ENCODE data around the gene ZNF687. TPM values are rescaled to one million over a fixed set of nuclear protein-coding genes. Genes with fewer than 3 reads are reported as not detected.
A peak's percentile ranks its signal among the peaks of the same experiment; 100 is the strongest.

ZNF687 gene
- total and polyA plus RNA-seq, 9 donors = 6.4 to 37.2 (median 24.6) TPM

DNA sequence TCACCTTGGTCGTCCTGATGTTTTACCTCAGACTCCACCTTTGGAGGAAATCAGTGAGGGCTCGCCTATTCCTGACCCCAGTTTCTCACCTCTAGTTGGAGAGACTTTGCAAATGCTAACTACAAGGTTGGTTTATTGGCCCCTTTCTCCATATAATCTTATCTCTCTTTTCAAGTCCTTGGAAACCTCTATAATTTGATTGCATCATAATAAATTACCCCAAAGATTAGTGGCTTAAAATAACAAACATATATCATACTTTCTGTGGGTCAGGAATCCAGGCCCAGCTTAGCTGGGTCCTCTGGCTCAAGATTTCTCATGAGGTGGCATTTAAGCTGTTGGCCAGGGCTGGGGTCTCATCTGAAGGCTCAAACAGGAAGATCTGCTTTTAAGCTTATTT is 39.7 kb upstream of the ZNF687 start:
- 80 to 91% (median 82%) methylated on average over 2 of the region's 2 CpGs for WGBS, 3 donors
- Histone ChIP-seq H3K36me3 (no peaks in the 10 kb centered on the region), H3K4me3 (no peak overlapping the region), H3K4me1 (ENCODE audit: insufficient read depth) (no peaks in the 10 kb centered on the region), H3K9me3 (no peaks in the 10 kb centered on the region), H3K27ac (no peak overlapping the region), H3K27me3 (no peaks in the 10 kb centered on the region)
- DNase-seq = no peak
- TF ChIP-seq EP300 (IDR thresholded peaks at IDR 0.05) (no peak), POLR2A (IDR thresholded peaks at IDR 0.05) (no peak)
- TF ChIP-seq, protein P1, sequence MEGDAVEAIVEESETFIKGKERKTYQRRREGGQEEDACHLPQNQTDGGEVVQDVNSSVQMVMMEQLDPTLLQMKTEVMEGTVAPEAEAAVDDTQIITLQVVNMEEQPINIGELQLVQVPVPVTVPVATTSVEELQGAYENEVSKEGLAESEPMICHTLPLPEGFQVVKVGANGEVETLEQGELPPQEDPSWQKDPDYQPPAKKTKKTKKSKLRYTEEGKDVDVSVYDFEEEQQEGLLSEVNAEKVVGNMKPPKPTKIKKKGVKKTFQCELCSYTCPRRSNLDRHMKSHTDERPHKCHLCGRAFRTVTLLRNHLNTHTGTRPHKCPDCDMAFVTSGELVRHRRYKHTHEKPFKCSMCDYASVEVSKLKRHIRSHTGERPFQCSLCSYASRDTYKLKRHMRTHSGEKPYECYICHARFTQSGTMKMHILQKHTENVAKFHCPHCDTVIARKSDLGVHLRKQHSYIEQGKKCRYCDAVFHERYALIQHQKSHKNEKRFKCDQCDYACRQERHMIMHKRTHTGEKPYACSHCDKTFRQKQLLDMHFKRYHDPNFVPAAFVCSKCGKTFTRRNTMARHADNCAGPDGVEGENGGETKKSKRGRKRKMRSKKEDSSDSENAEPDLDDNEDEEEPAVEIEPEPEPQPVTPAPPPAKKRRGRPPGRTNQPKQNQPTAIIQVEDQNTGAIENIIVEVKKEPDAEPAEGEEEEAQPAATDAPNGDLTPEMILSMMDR (IDR thresholded peaks at IDR 0.05) = no peak
- intact Hi-C loops (cut with DNase I) = no loop called here

GRCh38 chr1:151243683-151244216 is 38.3 kb upstream of the ZNF687 start:
- no peaks in the 10 kb centered on the region for H3K27me3 ChIP-seq
- DNase-seq = no peak
- H3K4me1 ChIP-seq (ENCODE audit: insufficient read depth) = no peaks in the 10 kb centered on the region
- no peaks in the 10 kb centered on the region for H3K9me3 ChIP-seq
- H3K4me3 ChIP-seq = no peak overlapping the region
- H3K27ac ChIP-seq = no peak overlapping the region
- no peaks in the 10 kb centered on the region for H3K36me3 ChIP-seq
- intact Hi-C loops (cut with DNase I) = no loop called here
- WGBS, 3 donors = 80 to 85% (median 80%) methylated on average over 5 of the region's 5 CpGs
- TF ChIP-seq, protein P1 (IDR thresholded peaks at IDR 0.05) = no peak
- TF ChIP-seq POLR2A (IDR thresholded peaks at IDR 0.05) (no peak), EP300 (IDR thresholded peaks at IDR 0.05) (no peak)

DNA sequence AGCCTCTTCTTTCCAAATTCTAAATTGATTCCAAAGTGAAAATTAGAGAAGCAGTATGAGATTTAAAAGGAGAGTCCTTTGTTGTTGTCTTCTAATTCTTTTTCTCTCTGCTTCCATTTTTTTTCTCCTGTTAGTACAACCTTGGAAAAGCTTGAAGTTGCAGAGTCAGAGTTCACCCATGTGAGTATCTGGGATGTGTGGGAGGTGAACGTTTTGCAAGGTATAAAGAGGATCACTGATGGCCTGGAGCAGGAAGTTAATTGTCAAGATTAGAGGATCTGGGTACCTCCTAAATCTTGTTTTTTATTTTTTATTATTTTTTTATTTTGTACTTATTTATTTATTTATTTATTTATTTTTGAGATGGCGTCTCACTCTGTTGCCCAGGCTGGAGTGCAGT is 35.3 kb upstream of the ZNF687 start:
- no peaks in the 10 kb centered on the region for H3K27me3 ChIP-seq
- H3K4me1 ChIP-seq (ENCODE audit: insufficient read depth) = no peaks in the 10 kb centered on the region
- H3K9me3 ChIP-seq = no peaks in the 10 kb centered on the region
- no peaks in the 10 kb centered on the region for H3K36me3 ChIP-seq
- no peak for DNase-seq
- no peak overlapping the region for H3K4me3 ChIP-seq
- H3K27ac ChIP-seq = no peak overlapping the region
- intact Hi-C loops (cut with DNase I) = no loop called here
- 54 to 61% (median 61%) methylated on average over 2 of the region's 2 CpGs for WGBS, 3 donors
- TF ChIP-seq POLR2A (IDR thresholded peaks at IDR 0.05) = no peak
- no peak for TF ChIP-seq EP300 (IDR thresholded peaks at IDR 0.05)
- TF ChIP-seq, protein P1 (IDR thresholded peaks at IDR 0.05) = no peak

DNA sequence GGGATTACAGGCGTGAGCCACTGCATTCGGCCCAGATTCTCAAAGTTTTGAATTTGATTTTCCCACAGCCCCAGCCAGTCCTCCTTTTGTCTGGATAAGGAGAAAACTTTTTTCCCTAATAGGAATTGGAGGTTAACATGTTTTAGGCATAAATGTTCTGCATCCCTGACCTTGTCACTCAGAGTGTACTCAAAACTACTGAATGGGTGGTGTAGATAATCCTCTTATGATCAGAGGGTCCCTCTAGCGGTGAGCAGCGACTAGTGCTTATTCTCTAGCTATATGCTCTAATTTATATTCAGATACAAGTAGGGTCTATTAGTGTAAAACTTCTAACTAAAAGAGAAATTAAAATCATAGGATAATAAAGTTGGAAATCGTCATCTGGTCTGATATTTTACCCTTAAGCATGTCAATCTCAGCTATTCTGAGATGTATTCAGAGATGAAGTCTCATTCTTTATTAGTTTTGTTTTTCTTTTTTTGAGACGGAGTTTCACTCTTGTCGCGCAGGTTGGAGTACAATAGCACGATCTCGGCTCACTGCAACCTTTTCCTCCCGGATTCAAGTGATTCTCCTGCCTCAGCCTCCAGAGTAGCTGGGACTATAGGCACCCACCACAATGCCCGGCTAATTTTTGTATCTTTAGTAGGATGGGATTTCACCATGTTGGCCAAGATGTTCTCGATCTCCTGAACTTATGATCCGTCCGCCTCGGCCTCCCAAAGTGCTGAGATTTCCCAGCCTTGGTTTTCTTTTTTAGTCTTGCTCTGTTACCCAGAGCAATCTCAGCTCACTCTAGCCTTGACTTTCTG is 30.2 kb upstream of the ZNF687 start:
- intact Hi-C loops (cut with DNase I) = loop anchor here in 3 of 4 donors (5.0 to 10.0 kb wide), 3 partner anchors 55 to 60 kb away; partner anchors contain the start of genes PIP5K1A (in 2 of the 3) and VPS72 (in 2 of the 3)
- WGBS, 3 donors = 61 to 69% (median 66%) methylated on average over 16 of the region's 16 CpGs

More for the DNA sequence above, 30.2 kb upstream of the ZNF687 start:
- TF ChIP-seq, protein P1 (IDR thresholded peaks at IDR 0.05) = peak; percentile 49 to 77 (median 72)
- no peak for TF ChIP-seq EP300 (IDR thresholded peaks at IDR 0.05)
- no peaks in the 10 kb centered on the region for H3K27me3 ChIP-seq
- no peaks in the 10 kb centered on the region for H3K9me3 ChIP-seq
- no peaks in the 10 kb centered on the region for H3K36me3 ChIP-seq
- peaks cover 4% of the 10 kb centered on the region for H3K4me1 ChIP-seq (ENCODE audit: insufficient read depth)
- H3K4me3 ChIP-seq = no peak overlapping the region
- DNase-seq = peak in 4 of 5 donors; percentile 20 to 62 (median 49)
- no peak overlapping the region for H3K27ac ChIP-seq
